Measurements from ENCODE around the gene LRRN1.

The LRRN1 gene

DNA sequence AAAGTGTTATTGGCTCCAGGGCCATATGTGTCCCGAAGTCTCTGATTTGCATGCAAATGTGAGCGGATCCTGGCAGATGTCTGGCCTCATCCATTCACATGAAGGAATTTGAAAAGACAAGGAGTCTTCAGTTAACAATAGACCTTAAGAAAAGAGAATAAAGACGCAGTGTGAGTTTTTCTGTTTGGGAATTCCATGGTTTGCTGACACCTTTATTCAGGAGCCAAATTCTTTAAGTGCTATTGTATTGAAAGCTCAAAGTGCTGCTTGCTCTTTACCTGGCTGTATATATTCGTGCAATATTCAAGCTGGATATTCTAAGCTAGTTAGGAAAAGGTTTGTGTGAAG is 2.2 kb downstream of the LRRN1 start:
- TF ChIP-seq, protein P1, sequence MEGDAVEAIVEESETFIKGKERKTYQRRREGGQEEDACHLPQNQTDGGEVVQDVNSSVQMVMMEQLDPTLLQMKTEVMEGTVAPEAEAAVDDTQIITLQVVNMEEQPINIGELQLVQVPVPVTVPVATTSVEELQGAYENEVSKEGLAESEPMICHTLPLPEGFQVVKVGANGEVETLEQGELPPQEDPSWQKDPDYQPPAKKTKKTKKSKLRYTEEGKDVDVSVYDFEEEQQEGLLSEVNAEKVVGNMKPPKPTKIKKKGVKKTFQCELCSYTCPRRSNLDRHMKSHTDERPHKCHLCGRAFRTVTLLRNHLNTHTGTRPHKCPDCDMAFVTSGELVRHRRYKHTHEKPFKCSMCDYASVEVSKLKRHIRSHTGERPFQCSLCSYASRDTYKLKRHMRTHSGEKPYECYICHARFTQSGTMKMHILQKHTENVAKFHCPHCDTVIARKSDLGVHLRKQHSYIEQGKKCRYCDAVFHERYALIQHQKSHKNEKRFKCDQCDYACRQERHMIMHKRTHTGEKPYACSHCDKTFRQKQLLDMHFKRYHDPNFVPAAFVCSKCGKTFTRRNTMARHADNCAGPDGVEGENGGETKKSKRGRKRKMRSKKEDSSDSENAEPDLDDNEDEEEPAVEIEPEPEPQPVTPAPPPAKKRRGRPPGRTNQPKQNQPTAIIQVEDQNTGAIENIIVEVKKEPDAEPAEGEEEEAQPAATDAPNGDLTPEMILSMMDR (IDR thresholded peaks at IDR 0.05; ENCODE audit: control extremely low read depth, extremely low read depth, low read depth, missing control alignments), result no peak
- CTCF ChIA-PET, result interaction anchor here (1.2 to 1.7 kb wide), 3 partner anchors 8 to 41 kb away, joined by 3 to 4 read pairs (median 3); no protein-coding TSS in a partner anchor
- POLR2A ChIA-PET, result no interaction called here
- DNase-seq (ENCODE audit: extremely low spot score), result no peak

DNA sequence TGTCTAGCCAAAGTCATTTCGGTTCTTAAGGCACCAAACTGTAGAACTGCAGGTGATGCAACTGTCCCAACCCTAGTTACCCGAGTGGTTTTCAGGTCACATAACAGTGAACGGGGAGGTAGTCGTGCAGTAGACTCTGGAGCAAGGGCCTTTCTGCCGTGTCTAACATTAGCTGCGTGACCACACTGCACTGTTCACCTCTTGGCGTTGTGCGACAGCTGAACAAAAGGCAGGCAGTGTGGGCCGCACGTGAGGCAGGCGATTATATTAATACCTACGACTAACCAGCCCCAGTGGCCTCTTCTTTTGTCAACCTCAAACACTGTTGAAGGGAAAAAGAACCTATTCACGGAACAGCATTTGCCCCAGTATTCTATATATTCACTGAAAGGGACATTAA is 2.8 kb downstream of the LRRN1 start:
- TF ChIP-seq, protein P1 (IDR thresholded peaks at IDR 0.05; ENCODE audit: control extremely low read depth, extremely low read depth, low read depth, missing control alignments), result no peak
- POLR2A ChIA-PET, result no interaction called here
- DNase-seq (ENCODE audit: extremely low spot score), result no peak
- CTCF ChIA-PET, result interaction anchor here (1.2 to 1.7 kb wide), 3 partner anchors 8 to 42 kb away, joined by 3 to 4 read pairs (median 3); no protein-coding TSS in a partner anchor

DNA sequence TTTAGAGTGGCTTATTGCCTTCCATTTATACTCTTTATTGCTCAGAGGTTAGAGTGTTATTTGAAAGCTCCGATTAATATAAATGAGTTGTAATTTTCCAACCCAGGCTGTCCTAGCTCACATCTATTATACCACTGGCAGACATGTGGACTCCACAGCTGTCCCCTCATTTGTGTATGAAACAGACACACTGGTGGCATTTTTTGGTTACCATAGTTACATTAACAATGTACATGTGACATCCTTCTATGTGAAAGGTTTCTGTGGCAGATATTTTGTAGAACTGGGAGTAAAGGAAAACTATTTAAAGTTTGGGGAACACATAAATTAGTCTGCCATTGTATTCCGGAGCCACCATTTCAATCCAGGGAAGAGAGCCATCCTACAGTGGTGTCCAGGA is 5.3 kb downstream of the LRRN1 start:
- DNase-seq (ENCODE audit: extremely low spot score), result no peak
- ChIA-PET CTCF (interaction anchor here (1.0 to 2.3 kb wide), 4 partner anchors 9 to 40 kb away, joined by 3 to 10 read pairs (median 3); no protein-coding TSS in a partner anchor), POLR2A (no interaction called here)
- TF ChIP-seq, protein P1 (IDR thresholded peaks at IDR 0.05; ENCODE audit: control extremely low read depth, extremely low read depth, low read depth, missing control alignments), result no peak

DNA sequence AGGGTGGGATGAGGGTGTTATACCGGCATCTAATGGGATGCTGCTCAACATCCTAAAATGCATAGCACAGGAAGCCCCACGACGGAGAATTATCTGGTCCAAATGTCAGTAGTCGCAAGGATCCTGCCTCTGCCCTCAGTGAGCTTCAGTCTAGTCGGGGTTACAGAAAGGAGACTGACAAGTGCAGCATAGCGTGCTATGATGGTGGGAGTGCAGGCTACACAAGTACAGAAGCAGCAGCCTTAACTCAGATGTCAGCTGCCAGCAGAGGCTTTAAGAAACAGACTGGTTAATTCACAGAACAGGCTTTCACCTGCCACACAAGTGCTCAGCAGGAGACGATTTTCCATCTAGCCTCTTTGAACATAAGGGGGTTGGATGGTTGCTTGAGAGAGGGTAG is 6.9 kb downstream of the LRRN1 start:
- POLR2A ChIA-PET, result no interaction called here
- CTCF ChIA-PET, result interaction anchor here (1.4 to 2.3 kb wide), 4 partner anchors 9 to 38 kb away, joined by 3 to 10 read pairs (median 4); no protein-coding TSS in a partner anchor
- DNase-seq (ENCODE audit: extremely low spot score), result no peak
- TF ChIP-seq, protein P1 (IDR thresholded peaks at IDR 0.05; ENCODE audit: control extremely low read depth, extremely low read depth, low read depth, missing control alignments), result no peak

DNA sequence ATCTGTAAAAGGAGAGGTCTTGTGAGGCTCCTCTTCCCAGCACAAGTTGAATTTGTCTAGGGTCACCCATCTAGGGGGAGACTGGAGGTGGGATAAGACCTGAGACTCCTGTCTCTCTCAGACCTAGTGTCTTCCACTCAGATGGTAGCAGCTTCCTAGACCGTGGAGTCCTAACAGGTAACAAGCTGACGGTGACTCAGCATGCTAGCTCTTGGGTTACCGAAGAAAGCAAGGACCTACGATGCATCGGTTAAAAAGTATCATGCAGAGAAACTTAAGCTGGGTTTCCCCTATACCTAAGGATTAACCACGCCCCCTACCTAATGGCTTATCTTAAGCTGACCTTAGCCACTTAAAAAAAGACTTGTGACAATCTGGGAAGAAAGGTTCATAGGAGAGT is 7.6 kb downstream of the LRRN1 start:
- TF ChIP-seq, protein P1 (IDR thresholded peaks at IDR 0.05; ENCODE audit: control extremely low read depth, extremely low read depth, low read depth, missing control alignments), result no peak
- CTCF ChIA-PET, result interaction anchor here (1.5 to 2.3 kb wide), 3 partner anchors 10 to 16 kb away, joined by 3 to 10 read pairs (median 4); no protein-coding TSS in a partner anchor
- POLR2A ChIA-PET, result no interaction called here
- no peak for DNase-seq (ENCODE audit: extremely low spot score)

GRCh38 chr3:3813013-3813412 is 13.8 kb downstream of the LRRN1 start:
- ChIA-PET CTCF (interaction anchor here (1.3 kb wide), 1 partner anchor 9 kb away, joined by 3 read pairs; no protein-coding TSS in a partner anchor), POLR2A (no interaction called here)
- no peak for DNase-seq (ENCODE audit: extremely low spot score)
- TF ChIP-seq, protein P1 (IDR thresholded peaks at IDR 0.05; ENCODE audit: control extremely low read depth, extremely low read depth, low read depth, missing control alignments), result no peak

All from GM10248 (cell line).